ENCODE data around the gene OR2V1. TPM values are rescaled to one million over a fixed set of nuclear protein-coding genes. Genes with fewer than 3 reads are reported as not detected.
"Not testable (repeated sequence)": the region's sequence is repeated elsewhere in the genome, so short reads cannot be mapped to it uniquely, and the experiment has no call there.

OR2V1 gene
- total RNA-seq, 2 donors from 2014 or later = not detected

- no peaks in the 10 kb centered on the region for H3K36me3 ChIP-seq
- H3K27me3 ChIP-seq (replicated peaks; ENCODE audit: insufficient read depth) = peaks cover 9% of the 10 kb centered on the region
- H3K27ac ChIP-seq = no peak overlapping the region
- no peaks in the 10 kb centered on the region for H3K9me3 ChIP-seq
- DNase-seq (ENCODE audit: low spot score) = no peak
- no peak overlapping the region for H3K4me3 ChIP-seq
- 5% methylated on average over 59 of the region's 62 CpGs for WGBS
- H3K4me1 ChIP-seq (replicated peaks) = no peaks in the 10 kb centered on the region
- TF ChIP-seq POLR2A (IDR thresholded peaks at IDR 0.05) (no peak), CTCF (IDR thresholded peaks at IDR 0.05) (no peak), POLR2AphosphoS5 (IDR thresholded peaks at IDR 0.05) (no peak)
- intact Hi-C loops (cut with DNase I) = no loop called here
Observed at GRCh38 chr5:181100121-181100875, 30.7 kb downstream of the OR2V1 start.

- no peak overlapping the region for H3K4me3 ChIP-seq
- WGBS = 59% methylated on average over 11 of the region's 11 CpGs
- H3K36me3 ChIP-seq = no peaks in the 10 kb centered on the region
- H3K4me1 ChIP-seq (replicated peaks) = no peaks in the 10 kb centered on the region
- TF ChIP-seq CTCF (IDR thresholded peaks at IDR 0.05) = no peak
- no peak for TF ChIP-seq POLR2AphosphoS5 (IDR thresholded peaks at IDR 0.05)
- no peak for TF ChIP-seq POLR2A (IDR thresholded peaks at IDR 0.05)
- intact Hi-C loops (cut with DNase I) = no loop called here
- no peak overlapping the region for H3K27ac ChIP-seq
- H3K9me3 ChIP-seq = no peaks in the 10 kb centered on the region
- DNase-seq (ENCODE audit: low spot score) = no peak
- H3K27me3 ChIP-seq (replicated peaks; ENCODE audit: insufficient read depth) = peaks cover 9% of the 10 kb centered on the region
Observed at GRCh38 chr5:181099602-181100086, 31.3 kb downstream of the OR2V1 start.

DNA sequence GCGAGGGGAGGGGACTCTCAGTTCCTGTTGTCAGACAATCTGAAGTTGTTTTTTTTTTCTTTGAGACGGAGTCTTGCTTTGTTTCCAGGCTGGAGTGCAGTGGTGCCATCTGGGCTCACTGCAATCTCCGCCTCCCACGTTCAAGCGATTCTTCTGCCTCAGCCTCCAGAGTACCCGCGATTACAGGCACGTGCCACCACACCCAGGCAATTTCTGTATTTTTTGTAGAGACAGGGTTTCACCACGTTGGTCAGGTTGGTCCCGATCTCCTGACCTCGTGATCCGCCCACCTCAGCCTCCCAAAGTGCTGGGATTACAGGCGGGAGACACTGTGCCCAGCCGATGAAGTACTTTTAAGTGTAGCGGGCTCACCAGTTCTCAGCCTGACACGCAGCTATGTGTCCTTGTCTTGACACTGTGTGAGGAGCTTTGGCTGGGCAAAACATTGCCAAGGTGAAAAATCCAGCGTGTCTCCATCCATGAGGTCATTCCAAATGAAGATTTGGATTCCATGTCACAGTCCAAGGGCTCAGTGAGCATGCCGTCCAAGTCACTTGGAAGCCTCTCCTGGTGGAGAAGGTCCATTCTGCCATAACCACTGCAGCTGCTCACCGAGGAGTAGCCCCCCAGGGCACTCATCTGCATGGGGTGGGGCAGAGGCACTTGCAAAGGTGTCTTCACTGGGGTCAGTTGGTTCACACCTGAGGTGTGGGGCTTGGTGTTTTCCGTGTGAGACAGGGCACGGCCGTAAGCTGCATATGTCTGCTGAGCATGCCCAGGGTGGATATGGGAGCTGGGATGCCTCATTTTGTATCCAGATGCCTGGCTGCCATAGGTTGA, 32.0 kb downstream of the OR2V1 start:
- Histone ChIP-seq H3K4me3 (no peak overlapping the region), H3K27me3 (replicated peaks; ENCODE audit: insufficient read depth) (peaks cover 9% of the 10 kb centered on the region), H3K4me1 (replicated peaks) (no peaks in the 10 kb centered on the region), H3K36me3 (no peaks in the 10 kb centered on the region), H3K27ac (no peak overlapping the region), H3K9me3 (no peaks in the 10 kb centered on the region)
- intact Hi-C loops (cut with DNase I) = no loop called here
- no peak for TF ChIP-seq POLR2AphosphoS5 (IDR thresholded peaks at IDR 0.05)
- TF ChIP-seq POLR2A (IDR thresholded peaks at IDR 0.05) = no peak
- no peak for TF ChIP-seq CTCF (IDR thresholded peaks at IDR 0.05)
- DNase-seq (ENCODE audit: low spot score) = no peak
- WGBS = 17% methylated on average over 21 of the region's 22 CpGs

- intact Hi-C loops (cut with DNase I); H3K27ac ChIP-seq; H3K4me3 ChIP-seq; H3K4me1 ChIP-seq (replicated peaks); DNase-seq (ENCODE audit: low spot score); H3K9me3 ChIP-seq; H3K36me3 ChIP-seq: not testable (repeated sequence)
- H3K27me3 ChIP-seq (replicated peaks; ENCODE audit: insufficient read depth) = peaks cover 12% of the 10 kb centered on the region
- no CpG with 5 or more reads among the region's 56 CpGs for WGBS
Observed at GRCh38 chr5:181097759-181098491, 33.0 kb downstream of the OR2V1 start.

DNA sequence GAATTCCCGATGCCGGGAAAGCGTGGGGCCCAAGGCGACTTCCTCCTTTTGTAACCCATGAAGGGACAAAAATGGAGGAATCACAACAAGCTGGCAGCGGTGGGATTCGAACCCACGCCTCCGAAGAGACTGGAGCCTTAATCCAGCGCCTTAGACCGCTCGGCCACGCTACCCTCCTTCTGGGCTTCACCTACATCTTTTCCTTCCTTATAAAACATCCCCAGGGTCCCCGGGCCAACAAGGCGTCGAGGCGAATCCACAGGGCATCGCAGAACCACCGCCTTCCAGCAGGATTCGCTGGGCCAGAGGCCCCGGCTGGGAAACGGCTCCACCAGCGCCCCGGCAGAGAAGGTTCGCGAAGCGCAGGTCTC, 33.6 kb downstream of the OR2V1 start:
- H3K36me3 ChIP-seq; H3K9me3 ChIP-seq; H3K4me3 ChIP-seq; H3K27ac ChIP-seq; DNase-seq (ENCODE audit: low spot score); H3K4me1 ChIP-seq (replicated peaks); intact Hi-C loops (cut with DNase I): not testable (repeated sequence)
- peaks cover 12% of the 10 kb centered on the region for H3K27me3 ChIP-seq (replicated peaks; ENCODE audit: insufficient read depth)
- no CpG with 5 or more reads among the region's 26 CpGs for WGBS

GRCh38 chr5:181096721-181097382, 34.1 kb downstream of the OR2V1 start:
- H3K4me3 ChIP-seq; intact Hi-C loops (cut with DNase I); H3K27ac ChIP-seq; H3K4me1 ChIP-seq (replicated peaks); DNase-seq (ENCODE audit: low spot score); H3K36me3 ChIP-seq; H3K9me3 ChIP-seq: not testable (repeated sequence)
- H3K27me3 ChIP-seq (replicated peaks; ENCODE audit: insufficient read depth) = peaks cover 12% of the 10 kb centered on the region
- no CpG with 5 or more reads among the region's 26 CpGs for WGBS

- DNase-seq (ENCODE audit: low spot score); H3K4me1 ChIP-seq (replicated peaks); intact Hi-C loops (cut with DNase I); H3K27ac ChIP-seq; H3K36me3 ChIP-seq; H3K9me3 ChIP-seq; H3K4me3 ChIP-seq: not testable (repeated sequence)
- H3K27me3 ChIP-seq (replicated peaks; ENCODE audit: insufficient read depth) = peaks cover 12% of the 10 kb centered on the region
- 91% methylated on average over 3 of the region's 3 CpGs for WGBS
Observed at GRCh38 chr5:181095162-181095561, 35.8 kb downstream of the OR2V1 start.

All from prostate gland (tissue), 2 donors.